Kidney epithelial cell (primary cell): Measurements from ENCODE around the gene IFNLR1. TPM values are rescaled to one million over a fixed set of nuclear protein-coding genes. Genes with fewer than 3 reads are reported as not detected.

Experiments used
- DNase-seq: peaks from one replicate; pipeline ENCODE4 v3.0.0-alpha.2; 2010; ENCODE audit warnings: low read depth
- H3K27me3 ChIP-seq: 2 replicates; pipeline ENCODE4 v1.6.0; 2011; ENCODE audit warnings: low read length; ENCODE audit not compliant: control insufficient read depth, insufficient read depth
- H3K36me3 ChIP-seq: 2 replicates; pipeline ENCODE4 v1.5.1; 2011; ENCODE audit warnings: low read length; ENCODE audit not compliant: control insufficient read depth, insufficient read depth
- H3K4me3 ChIP-seq: 2 replicates; pipeline ENCODE4 v1.5.1; 2011; ENCODE audit warnings: low read depth, mild to moderate bottlenecking, control low read depth, low read length
- total RNA-seq: library from RNA; depleted of rRNA; stranded (reverse); fragments of >200 nt; gene quantifications from 2 replicates; pipeline ENCODE4 v1.2.3, GENCODE V29; 2015
- TF ChIP-seq, protein P1 (sequence below): IDR thresholded peaks from 2 replicates; pipeline ENCODE4 v1.5.1; 2011; ENCODE audit warnings: mild to moderate bottlenecking, moderate library complexity, low read length, control low read depth, inconsistent platforms; ENCODE audit not compliant: insufficient read depth, poor library complexity, severe bottlenecking

Gene IFNLR1
- total RNA-seq, 1 donor from 2014 or later = 6.7 TPM

- no peaks in the 10 kb centered on the region for H3K36me3 ChIP-seq
- H3K4me3 ChIP-seq = no peak overlapping the region
Measured at GRCh38 chr1:24195874-24196273, 8.8 kb upstream of the IFNLR1 start.

GRCh38 chr1:24195136-24195535 lies 8.0 kb upstream of the IFNLR1 start:
- TF ChIP-seq, protein P1, sequence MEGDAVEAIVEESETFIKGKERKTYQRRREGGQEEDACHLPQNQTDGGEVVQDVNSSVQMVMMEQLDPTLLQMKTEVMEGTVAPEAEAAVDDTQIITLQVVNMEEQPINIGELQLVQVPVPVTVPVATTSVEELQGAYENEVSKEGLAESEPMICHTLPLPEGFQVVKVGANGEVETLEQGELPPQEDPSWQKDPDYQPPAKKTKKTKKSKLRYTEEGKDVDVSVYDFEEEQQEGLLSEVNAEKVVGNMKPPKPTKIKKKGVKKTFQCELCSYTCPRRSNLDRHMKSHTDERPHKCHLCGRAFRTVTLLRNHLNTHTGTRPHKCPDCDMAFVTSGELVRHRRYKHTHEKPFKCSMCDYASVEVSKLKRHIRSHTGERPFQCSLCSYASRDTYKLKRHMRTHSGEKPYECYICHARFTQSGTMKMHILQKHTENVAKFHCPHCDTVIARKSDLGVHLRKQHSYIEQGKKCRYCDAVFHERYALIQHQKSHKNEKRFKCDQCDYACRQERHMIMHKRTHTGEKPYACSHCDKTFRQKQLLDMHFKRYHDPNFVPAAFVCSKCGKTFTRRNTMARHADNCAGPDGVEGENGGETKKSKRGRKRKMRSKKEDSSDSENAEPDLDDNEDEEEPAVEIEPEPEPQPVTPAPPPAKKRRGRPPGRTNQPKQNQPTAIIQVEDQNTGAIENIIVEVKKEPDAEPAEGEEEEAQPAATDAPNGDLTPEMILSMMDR = no peak
- no peak overlapping the region for H3K4me3 ChIP-seq
- no peak for DNase-seq
- H3K36me3 ChIP-seq = no peaks in the 10 kb centered on the region
- no peaks in the 10 kb centered on the region for H3K27me3 ChIP-seq

More at GRCh38 chr1:24195874-24196273, 8.8 kb upstream of the IFNLR1 start:
- TF ChIP-seq, protein P1 = no peak
- no peaks in the 10 kb centered on the region for H3K27me3 ChIP-seq
- DNase-seq = no peak

- Histone ChIP-seq H3K36me3 (no peaks in the 10 kb centered on the region), H3K4me3 (no peak overlapping the region), H3K27me3 (no peaks in the 10 kb centered on the region)
- TF ChIP-seq, protein P1 = no peak
- DNase-seq = no peak
Measured at GRCh38 chr1:24193046-24193445, 6.0 kb upstream of the IFNLR1 start.

GRCh38 chr1:24191860-24192259 lies 4.8 kb upstream of the IFNLR1 start:
- Histone ChIP-seq H3K27me3 (no peaks in the 10 kb centered on the region), H3K36me3 (no peaks in the 10 kb centered on the region), H3K4me3 (no peak overlapping the region)
- TF ChIP-seq, protein P1 = no peak
- DNase-seq = no peak

GRCh38 chr1:24190983-24191461 lies 3.9 kb upstream of the IFNLR1 start:
- Histone ChIP-seq H3K36me3 (no peaks in the 10 kb centered on the region), H3K4me3 (no peak overlapping the region), H3K27me3 (no peaks in the 10 kb centered on the region)
- no peak for DNase-seq
- TF ChIP-seq, protein P1 = no peak

DNA sequence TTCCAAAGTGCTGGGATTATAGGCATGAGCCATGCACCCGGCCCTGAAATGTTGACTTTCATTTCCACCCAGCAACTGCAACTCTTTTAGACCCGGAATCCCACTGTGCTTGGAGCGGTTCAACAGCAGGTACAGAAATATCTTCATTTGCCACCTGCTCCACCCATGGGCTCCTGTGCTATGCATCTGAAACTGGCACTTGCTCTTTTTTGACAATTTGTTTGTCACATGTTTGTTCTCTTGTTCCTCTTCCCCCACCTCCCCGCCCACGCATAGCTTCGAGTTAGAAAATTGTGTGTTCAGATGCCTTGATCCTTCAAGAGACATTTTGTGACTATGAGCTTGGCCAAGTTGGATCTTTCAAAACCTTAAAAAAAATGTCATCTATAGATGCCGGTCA lies 2.4 kb upstream of the IFNLR1 start:
- Histone ChIP-seq H3K36me3 (no peaks in the 10 kb centered on the region), H3K27me3 (no peaks in the 10 kb centered on the region), H3K4me3 (no peak overlapping the region)
- DNase-seq = no peak
- TF ChIP-seq, protein P1 = no peak
